ENCODE data around the gene NME4. TPM values are rescaled to one million over a fixed set of nuclear protein-coding genes. Genes with fewer than 3 reads are reported as not detected.

Gene NME4
- total and polyA plus RNA-seq, 11 donors = 37.5 to 103 (median 73.8) TPM

DNA sequence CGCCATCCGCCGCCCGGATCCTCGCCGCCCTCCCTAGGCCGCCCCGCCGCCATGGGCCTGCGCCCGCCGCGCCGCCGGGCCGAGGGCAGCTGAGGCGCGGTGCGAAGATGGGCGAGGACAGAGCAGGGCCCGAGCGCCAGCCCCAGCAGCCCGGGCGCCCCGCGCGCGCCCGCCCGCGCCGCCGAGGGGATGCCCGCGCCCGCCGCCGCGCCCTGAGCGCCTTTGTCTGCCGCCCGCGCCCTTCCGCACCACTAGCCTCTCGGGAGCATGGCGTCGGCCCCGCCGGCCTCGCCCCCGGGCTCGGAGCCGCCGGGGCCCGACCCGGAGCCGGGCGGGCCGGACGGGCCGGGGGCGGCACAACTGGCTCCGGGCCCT lies 28.7 kb downstream of the NME4 start:
- H3K9me3 ChIP-seq = no peaks in the 10 kb centered on the region
- ATAC-seq (peak in 1 of 4 donors; percentile 13), DNase-seq (peak in 1 of 5 donors; percentile 16)
- H3K36me3 ChIP-seq = peaks cover 0 to 5% (median 0%) of the 10 kb centered on the region in 9 donors
- intact Hi-C loops (cut with DNase I) = loop anchor here in 2 of 10 donors (1.0 to 10.0 kb wide), 4 partner anchors 23 to 239 kb away; partner anchors contain the start of genes CAPN15 (in 1 of the 2), DECR2 (in 1 of the 2) and RHOT2 (in 1 of the 2)
- no peaks in the 10 kb centered on the region for H3K27me3 ChIP-seq
- peak overlapping the region; percentile 38 to 86 (median 74) for H3K4me3 ChIP-seq
- 0 to 1% (median 0%) methylated on average over 1 to 63 of the region's 63 CpGs for WGBS, 4 donors
- H3K27ac ChIP-seq = peak overlapping the region; percentile 83 to 99 (median 96)
- no peak for TF ChIP-seq POLR2A (IDR thresholded peaks at IDR 0.05)
- TF ChIP-seq, protein P1, sequence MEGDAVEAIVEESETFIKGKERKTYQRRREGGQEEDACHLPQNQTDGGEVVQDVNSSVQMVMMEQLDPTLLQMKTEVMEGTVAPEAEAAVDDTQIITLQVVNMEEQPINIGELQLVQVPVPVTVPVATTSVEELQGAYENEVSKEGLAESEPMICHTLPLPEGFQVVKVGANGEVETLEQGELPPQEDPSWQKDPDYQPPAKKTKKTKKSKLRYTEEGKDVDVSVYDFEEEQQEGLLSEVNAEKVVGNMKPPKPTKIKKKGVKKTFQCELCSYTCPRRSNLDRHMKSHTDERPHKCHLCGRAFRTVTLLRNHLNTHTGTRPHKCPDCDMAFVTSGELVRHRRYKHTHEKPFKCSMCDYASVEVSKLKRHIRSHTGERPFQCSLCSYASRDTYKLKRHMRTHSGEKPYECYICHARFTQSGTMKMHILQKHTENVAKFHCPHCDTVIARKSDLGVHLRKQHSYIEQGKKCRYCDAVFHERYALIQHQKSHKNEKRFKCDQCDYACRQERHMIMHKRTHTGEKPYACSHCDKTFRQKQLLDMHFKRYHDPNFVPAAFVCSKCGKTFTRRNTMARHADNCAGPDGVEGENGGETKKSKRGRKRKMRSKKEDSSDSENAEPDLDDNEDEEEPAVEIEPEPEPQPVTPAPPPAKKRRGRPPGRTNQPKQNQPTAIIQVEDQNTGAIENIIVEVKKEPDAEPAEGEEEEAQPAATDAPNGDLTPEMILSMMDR (IDR thresholded peaks at IDR 0.05) = no peak
- peaks cover 0 to 46% (median 29%) of the 10 kb centered on the region in 12 donors for H3K4me1 ChIP-seq

DNA sequence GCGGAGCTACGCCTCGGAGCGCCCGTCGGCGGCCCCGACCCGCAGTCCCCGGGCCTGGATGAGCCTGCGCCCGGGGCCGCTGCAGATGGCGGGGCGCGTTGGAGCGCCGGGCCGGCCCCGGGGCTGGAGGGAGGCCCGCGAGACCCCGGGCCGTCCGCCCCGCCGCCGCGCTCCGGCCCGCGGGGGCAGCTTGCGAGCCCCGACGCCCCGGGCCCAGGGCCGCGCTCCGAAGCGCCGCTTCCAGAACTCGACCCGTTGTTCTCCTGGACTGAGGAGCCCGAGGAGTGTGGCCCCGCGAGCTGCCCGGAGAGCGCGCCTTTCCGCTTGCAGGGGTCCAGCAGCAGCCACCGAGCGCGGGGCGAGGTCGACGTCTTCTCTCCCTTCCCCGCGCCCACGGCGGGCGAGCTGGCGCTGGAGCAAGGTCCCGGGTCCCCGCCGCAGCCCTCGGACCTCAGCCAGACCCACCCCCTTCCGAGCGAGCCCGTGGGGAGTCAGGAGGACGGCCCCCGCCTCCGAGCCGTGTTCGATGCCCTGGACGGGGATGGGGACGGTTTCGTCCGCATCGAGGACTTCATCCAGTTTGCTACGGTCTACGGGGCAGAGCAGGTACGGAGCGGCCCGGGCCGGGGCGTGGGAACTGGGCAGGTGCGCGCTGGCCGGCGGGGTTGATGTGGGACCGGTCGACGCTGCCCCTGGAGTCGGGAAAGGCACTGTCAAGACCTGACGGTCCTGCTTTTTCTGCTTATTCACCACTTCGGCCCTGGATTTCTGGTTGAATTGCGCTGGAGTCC lies 29.3 kb downstream of the NME4 start:
- WGBS, 4 donors = 0 to 1% (median 0%) methylated on average over 6 to 97 of the region's 97 CpGs
- peak overlapping the region in 7 of 12 donors; percentile 6 to 97 (median 46) for H3K27ac ChIP-seq
- DNase-seq = peak in 2 of 5 donors; percentile 27 to 36
- ATAC-seq = no peak
- H3K9me3 ChIP-seq = no peaks in the 10 kb centered on the region
- peaks cover 0 to 46% (median 29%) of the 10 kb centered on the region in 12 donors for H3K4me1 ChIP-seq
- no peaks in the 10 kb centered on the region for H3K27me3 ChIP-seq
- intact Hi-C loops (cut with DNase I) = loop anchor here in 1 of 10 donors (10.0 kb wide), 2 partner anchors 98 to 238 kb away; partner anchors contain the start of genes CAPN15 and RHOT2
- no peak for TF ChIP-seq POLR2A (IDR thresholded peaks at IDR 0.05)
- TF ChIP-seq, protein P1 (IDR thresholded peaks at IDR 0.05) = no peak
- peak overlapping the region; percentile 44 to 86 (median 74) for H3K4me3 ChIP-seq
- H3K36me3 ChIP-seq = peaks cover 0 to 5% (median 0%) of the 10 kb centered on the region in 9 donors

DNA sequence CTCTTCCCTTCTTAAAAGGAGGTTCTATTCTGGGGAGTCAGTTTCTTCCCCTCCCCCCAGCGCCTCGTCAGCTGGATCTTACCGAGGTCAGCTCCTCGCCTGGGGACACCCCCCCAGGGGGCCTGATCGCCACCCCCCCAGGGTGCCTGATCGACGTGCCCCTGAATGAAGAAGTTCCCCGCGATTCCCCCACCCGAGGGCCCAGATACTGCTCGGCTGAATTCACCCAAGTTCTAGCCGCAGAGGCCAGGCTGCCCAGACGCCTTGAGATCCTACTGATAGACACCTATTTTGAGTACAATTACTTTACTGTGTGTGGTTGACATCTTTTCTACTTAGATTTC lies 29.9 kb downstream of the NME4 start:
- peak overlapping the region; percentile 44 to 86 (median 74) for H3K4me3 ChIP-seq
- 3 to 18% (median 9%) methylated on average over 6 to 13 of the region's 13 CpGs for WGBS, 4 donors
- intact Hi-C loops (cut with DNase I) = loop anchor here in 1 of 10 donors (10.0 kb wide), 2 partner anchors 98 to 238 kb away; partner anchors contain the start of genes CAPN15 and RHOT2
- H3K27me3 ChIP-seq = no peaks in the 10 kb centered on the region
- no peaks in the 10 kb centered on the region for H3K9me3 ChIP-seq
- TF ChIP-seq, protein P1 (IDR thresholded peaks at IDR 0.05) = no peak
- no peak for TF ChIP-seq POLR2A (IDR thresholded peaks at IDR 0.05)
- peaks cover 0 to 5% (median 0%) of the 10 kb centered on the region in 9 donors for H3K36me3 ChIP-seq
- DNase-seq (peak in 1 of 5 donors; percentile 15), ATAC-seq (no peak)
- H3K27ac ChIP-seq = peak overlapping the region in 5 of 12 donors; percentile 38 to 97 (median 49)
- H3K4me1 ChIP-seq = peaks cover 0 to 46% (median 29%) of the 10 kb centered on the region in 12 donors

DNA sequence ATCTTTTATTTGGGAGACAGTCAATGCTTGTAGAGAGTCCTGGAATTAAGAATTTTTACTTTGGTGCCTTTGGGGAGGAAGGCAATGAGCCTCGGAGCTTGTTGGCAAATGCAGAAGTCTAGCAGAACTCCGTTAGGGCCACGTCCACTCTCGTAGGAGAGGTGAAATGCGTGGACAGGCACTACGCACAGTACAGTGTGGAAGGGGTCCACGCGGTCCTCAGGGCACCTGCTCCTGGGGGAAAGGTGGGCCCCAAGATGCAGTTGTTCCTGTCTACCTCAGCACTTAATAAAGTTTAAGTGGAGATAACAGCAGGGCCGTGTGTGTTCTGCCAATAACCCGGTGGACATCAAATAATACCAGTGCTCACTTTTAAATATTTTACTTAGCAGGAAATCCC lies 30.3 kb downstream of the NME4 start:
- no peak for DNase-seq

More for the DNA sequence above, 30.3 kb downstream of the NME4 start:
- 39 to 47% (median 39%) methylated on average over 10 of the region's 10 CpGs for WGBS, 4 donors
- peaks cover 0 to 46% (median 29%) of the 10 kb centered on the region in 12 donors for H3K4me1 ChIP-seq
- no peaks in the 10 kb centered on the region for H3K9me3 ChIP-seq
- peak overlapping the region in 11 of 12 donors; percentile 44 to 86 (median 74) for H3K4me3 ChIP-seq
- intact Hi-C loops (cut with DNase I) = loop anchor here in 1 of 10 donors (10.0 kb wide), 2 partner anchors 98 to 238 kb away; partner anchors contain the start of genes CAPN15 and RHOT2
- TF ChIP-seq, protein P1 (IDR thresholded peaks at IDR 0.05) = no peak
- no peak for TF ChIP-seq POLR2A (IDR thresholded peaks at IDR 0.05)
- peak overlapping the region in 2 of 12 donors; percentile 49 to 53 for H3K27ac ChIP-seq
- H3K27me3 ChIP-seq = no peaks in the 10 kb centered on the region
- ATAC-seq = no peak
- H3K36me3 ChIP-seq = peaks cover 0 to 5% (median 0%) of the 10 kb centered on the region in 9 donors
